COLO668 (cell line): ENCODE data around the gene BRIP1.
"Not testable (repeated sequence)": the region's sequence is repeated elsewhere in the genome, so short reads cannot be mapped to it uniquely, and the experiment has no call there.

ENCODE experiments used
- DNase-seq: peaks from one replicate; lab custom pipeline; 2025; ENCODE audit not compliant: unreplicated experiment; lab: John Stamatoyannopoulos, UW

The BRIP1 gene

DNA sequence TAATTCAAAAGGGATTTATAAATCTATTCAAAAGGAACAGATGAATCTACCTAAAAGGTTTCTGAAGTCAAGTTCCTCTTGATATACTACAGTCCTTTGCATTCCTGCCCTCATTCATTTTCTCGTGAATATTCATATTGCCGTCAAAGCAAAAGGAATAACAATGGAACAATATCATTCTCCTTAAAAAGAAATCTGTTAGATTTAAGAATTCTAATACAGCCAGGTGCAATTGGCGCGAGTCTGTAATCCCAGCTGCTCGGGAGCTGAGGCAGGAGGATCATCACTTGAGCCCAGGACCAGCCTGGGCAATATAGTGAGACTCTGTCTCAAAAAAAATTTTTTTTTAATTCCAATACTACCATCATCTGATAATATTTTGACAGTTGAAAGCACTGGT, 130.3 kb downstream of the BRIP1 start:
- no peak for DNase-seq

DNA sequence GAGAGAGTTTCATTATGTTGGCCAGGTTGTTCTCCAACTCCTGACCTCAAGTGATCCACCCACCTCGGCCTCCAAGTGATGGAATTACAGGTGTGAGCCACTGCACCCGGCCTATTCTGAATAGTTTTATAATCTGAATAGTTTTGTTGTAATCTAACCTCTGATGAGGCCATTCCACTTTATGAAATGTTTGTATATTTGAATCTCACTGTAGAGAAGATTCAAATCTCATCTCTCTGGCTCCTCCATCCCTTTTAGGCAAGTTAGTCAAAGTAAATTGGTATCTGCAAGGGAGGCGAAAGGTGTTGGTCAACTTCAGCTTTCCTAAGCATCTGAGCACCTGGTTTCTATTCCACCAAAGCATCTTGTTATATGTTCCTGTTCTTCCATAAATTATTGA, 131.2 kb downstream of the BRIP1 start:
- DNase-seq = no peak

DNA sequence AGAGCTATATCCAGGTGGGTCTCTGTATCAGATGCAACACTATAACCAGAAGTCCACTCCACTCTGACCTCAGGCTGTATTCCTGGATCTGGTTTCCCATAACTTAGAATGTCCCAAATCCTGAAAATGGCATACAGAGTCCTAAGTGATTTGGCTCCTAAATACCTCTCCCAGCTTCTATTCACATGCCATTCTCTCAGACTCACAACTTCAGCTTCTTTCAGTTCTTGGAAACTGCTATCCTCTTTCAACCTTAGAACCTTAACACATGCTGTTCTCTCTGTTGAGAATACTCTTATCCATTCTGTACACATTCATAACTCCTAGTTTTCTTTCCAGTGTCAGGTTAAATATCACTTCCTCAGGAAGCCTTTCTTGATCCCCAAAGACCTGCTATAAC, 132.0 kb downstream of the BRIP1 start:
- no peak for DNase-seq

DNA sequence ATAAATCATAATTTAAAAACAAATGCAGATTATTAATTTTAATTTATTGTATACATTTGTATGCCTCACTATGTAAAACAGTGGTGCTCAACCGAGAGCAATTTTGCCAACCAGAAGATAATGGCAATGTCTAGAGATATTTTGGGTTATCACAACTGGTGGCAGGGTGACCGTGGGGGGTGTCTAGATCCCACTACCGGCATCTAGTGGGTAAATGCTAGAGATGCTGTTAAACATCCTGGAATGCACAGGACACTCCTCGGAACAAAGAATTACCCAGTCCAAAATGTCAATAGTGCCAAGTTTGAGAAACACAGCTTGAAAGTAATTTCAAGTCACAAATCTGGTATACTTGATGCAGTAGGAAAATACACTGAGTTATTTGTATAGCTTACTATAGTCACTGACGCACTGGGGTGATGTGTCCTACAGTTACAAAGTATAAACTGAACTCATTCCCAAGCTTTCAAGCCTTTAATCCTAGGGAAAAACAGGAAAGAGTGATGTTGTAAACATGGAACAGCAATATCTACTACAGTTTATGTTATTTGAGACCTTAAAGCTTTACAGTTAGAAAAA, 133.5 kb downstream of the BRIP1 start:
- no peak for DNase-seq

DNA sequence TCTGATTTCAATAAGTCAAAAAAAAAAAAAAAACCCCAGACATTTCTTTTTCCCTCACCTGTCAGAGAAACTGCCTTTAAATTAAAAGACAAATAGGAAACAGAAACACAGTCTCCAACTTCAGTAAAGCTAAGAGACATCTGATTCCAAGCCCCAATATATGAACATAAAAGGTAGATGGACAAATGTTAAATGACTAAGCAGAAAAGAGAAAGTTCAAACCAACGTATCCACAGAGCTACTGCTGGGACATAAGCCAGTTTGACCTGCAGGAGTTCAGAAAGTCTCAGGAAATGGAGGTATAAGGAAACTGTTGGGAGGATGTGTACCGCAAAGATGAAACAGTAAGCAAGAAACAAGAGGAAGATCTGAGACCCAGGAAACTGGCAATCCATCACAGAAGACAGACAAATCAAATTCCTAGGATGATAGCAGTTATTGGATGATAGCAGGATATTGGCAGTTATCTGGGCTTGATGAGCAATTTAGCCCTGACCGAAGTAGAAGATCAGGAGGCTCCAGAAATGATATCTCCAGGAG, 135.0 kb downstream of the BRIP1 start:
- no peak for DNase-seq

DNA sequence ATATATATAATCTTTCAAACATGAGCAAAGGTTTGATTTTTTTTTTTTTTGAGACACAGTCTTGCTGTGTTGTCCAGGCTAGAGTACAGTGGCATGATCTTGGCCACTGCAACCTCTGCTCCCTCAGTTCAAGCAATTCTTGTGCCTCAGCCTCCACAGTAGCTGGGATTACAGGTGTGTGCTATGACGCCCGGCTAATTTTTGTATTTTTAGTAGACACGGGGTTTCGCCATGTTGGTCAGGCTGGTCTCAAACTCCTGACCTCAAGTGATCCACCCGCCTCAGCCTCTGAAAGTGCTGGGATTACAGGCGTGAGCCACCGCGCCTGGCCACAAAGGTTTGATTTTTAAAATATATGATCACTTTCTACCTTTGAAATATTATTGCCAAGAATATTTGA, 135.5 kb downstream of the BRIP1 start:
- not testable (repeated sequence) for DNase-seq

DNA sequence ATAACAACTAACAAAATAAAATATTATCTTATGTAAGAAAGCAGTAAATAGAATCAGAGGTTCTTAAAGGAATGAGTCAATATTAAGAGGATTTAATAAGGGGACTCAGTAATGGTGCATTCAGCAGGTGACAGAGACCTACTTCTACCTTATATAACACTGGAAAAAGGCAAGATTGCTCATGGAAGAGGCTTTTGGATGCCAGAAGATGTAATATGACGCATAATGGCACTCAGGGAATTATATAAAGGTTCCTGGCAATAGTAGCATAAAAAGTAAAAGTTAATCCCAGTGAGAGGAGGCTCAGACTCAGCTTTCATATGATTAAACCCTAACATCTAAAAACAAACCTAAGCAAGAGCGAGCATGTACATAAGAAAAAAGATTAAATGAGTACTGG, 136.4 kb downstream of the BRIP1 start:
- no peak for DNase-seq

DNA sequence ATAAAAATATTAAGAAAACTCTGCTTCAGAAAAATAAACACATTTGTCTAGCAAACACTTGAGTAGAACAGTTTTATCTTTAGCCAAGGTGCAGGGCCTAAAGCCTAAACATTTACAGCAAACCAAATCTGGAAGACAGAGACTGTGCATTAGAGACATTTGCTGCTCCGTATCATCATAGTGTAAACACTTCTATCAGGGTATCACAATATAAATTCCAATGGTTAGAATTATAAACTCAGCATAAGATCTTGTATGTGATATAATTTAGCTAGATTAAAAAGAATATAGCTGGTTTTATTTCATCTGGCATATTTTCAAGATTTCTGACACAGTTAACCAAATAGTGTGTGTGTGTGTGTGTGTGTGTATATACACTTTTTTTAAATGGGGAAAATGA, 138.6 kb downstream of the BRIP1 start:
- no peak for DNase-seq

DNA sequence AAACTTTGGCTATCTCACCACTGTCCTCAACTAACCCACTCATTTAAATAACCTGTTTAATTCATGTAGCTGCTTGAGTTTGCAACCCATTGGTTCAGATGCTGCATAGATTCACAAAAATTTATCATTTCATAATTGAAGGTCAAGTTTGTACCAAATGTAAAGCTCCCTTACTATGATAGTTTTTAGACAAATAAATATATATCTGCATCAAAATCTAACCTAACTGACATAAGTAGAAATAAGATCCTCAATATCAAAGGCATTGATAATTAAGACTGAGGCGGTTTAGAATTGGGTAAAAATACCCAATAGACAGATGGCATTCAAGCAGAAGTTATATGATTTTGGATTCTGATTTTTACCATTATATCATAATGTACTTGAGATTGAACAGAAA, 139.4 kb downstream of the BRIP1 start:
- no peak for DNase-seq

DNA sequence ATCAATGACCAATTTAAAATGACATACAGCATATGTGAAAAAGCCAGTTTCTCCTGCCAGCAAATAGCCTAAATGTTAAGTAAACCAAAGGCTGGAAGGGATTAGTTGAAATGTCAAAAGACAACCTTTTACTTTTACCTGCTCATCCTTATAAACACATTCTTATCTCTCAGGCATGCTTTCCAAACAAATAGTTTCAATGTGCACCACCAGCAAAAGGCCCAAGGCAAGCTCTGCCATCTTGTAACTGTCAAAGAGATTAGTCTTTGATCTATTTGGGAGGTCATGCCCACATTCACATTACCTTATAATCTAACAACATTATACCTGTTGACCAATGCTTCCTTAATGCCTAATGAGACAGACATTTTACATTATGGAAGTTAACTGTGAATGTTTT, 140.1 kb downstream of the BRIP1 start:
- DNase-seq = no peak

DNA sequence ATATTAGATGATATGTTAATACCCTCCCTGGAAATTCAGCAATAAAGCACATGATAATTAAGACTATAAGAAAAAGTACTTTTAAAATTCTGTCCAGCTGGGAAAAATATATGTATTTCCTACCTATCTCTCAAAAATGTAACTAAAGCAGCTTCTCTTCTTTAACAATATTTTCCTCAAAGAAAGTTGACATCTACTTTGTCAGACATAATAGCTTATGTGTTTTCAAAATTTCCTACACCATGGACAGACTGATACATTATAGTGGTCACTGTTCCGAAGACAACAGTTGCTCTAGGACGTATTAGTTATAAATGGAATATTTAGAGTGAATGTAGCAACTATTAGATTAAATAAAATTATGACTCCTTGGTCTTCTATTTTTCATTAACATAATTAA, 140.9 kb downstream of the BRIP1 start:
- no peak for DNase-seq

DNA sequence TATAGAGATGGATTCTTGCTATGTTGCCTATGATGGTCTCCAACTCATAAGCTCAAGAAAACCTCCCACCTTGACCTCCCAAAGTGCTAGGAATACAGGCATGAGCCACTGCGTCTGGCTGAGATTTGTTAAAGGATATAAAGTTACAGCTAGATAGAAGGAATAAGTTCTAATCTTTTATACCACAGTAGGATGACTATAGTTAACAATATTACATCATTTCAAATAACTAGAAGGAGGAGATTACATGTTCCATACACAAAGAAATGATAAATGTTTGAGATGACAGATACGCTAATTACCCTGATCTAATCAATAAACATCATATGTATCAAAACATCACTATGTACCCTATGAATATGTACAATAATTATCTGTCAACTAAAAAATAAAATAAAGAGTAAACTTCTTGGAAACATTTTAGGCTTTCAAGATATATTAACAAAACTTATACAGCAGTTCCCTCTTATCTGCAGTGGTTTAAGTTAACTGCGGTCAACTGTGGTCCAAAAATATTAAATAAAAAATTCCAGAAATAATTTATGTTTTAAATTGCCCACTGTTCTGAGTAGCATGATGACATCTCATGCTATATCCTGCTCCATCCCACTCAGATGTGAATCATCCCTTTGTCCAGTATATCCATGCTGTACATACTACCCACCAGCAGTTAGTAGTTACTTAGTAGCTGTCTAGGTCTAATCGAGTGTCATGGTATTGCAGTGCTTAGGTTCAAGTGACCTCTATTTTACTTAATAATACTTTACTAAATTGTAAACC, 143.1 kb downstream of the BRIP1 start:
- no peak for DNase-seq

DNA sequence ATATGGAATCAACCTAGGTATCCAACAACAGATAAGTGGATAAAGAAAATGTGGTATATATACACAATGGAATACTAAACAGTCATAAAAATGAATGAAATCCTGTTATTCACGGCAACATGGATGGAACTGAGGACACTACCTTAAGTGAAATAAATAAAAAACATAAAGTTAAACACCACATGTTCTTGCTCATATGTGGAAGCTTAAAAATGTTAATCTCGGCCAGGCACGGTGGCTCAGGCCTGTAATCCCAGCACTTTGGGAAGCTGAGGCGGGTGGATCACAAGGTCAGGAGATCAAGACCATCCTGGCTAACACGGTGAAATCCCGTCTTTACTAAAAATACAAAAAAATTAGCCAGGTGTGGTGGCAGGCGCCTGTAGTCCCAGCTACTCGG, 144.1 kb downstream of the BRIP1 start:
- not testable (repeated sequence) for DNase-seq

DNA sequence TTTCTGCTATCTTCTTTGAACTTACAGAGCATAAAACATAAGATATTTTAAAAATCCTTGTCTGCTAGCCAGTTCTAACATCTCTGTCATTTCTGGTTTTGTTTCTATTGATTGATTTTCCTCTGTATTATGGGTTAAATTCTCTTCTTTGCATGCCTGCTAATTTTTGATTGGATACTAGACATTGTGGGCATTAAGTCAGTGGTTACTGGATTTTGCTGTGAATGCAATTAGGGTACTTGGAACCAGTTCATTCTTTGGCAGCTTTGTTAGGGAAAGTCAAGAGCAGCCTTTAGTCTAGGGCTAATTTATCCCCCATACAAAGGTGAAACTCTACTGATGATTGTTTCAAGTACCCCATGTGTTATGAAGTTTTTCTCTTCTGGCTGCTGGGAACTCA, 145.3 kb downstream of the BRIP1 start:
- DNase-seq = no peak

DNA sequence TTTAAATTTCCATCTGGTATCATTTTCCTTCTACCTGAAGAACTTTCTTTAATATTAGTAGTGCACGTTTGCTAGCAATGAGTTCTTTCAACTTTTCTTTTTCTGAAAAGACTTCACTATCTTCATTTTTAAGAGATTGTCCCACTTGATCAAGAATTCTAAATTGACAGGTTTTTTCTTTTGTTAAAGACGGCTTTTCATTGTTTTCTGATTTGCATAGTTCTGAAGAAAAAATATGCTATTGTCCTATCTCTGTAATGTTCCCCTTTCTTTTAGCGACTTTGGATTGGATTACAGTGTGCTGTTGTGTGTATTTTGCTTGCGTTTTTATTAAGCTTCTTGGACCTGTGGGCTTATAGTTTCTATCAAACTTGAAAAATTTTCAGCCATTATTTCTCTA, 146.0 kb downstream of the BRIP1 start:
- no peak for DNase-seq

DNA sequence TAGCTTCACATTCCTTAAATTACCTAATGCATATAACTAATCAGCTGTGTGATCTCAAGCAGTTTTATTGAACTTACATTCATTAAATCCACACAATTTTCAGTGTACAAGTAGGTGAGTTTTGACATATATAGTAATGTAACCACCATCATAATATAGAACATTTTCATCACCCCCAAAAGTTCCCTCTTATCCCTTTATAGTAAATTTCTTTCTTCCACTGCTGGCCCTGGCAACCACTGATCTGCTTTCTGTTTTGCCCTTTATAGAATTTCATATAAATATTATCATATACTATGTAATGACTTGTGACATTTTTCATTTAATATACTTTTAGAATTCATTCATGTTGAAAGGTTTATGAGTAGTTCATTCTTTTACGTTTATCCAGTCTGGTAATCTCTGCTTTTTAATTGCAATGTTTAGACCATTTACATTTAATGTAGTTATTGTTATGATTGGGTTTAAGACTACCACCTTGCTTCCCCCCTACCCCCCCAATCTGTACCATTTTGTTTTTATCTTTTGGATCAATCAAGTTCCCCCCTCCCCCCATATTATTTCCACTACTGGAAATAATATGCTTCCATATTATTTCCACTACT, 147.0 kb downstream of the BRIP1 start:
- no peak for DNase-seq

DNA sequence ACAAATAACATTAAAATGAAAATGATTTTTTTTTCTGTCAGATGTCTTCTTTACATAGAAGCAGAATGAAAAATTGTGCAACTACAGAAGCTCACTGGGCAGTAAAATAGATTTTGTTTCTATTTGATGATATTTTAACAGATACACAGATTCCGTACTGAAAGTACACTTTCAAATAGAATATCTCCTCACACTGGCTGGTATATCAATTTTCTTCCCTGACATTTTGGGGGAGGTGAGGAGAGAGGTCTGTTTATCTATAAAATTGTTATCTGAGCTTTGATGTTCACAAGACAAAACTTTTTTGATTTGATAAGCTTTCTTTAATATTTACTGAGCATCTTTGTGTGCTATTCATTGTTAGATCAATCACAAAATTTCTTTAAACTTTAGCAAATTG, 148.0 kb downstream of the BRIP1 start:
- no peak for DNase-seq

DNA sequence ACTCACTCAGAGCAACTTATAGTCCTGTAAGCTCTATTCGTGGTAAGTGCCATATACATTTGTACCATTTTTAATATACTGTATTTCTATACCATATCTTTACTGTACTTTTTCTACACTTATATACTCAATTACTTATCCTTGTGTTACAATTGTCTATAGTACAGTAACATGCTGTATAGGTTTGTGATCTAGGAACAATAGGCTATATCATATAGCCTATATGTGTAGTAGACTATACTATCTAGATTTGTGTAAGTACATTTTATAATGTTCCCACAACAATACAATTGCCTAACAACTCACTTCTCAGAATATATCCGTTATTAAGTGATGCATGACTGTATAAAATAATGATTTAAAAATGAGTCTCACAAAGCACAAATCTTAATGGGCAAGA, 149.0 kb downstream of the BRIP1 start:
- no peak for DNase-seq

DNA sequence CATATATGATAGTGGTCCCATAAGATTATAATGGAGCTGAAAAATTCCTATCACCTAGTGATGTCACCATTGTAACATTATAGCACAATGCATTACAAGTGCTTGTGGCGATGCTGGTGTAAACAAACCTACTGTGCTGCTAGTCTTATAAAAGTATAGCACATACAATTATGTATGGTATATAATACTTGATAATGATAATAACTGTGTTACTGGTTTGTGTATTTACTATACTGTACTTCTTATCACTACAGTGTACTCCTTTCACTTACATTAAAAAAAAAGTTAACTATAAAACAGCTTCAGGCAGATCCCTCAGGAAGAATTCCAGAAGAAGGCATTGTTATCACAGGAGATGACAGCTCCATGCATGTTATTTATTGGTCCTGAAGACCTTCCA, 150.3 kb downstream of the BRIP1 start:
- DNase-seq = no peak

DNA sequence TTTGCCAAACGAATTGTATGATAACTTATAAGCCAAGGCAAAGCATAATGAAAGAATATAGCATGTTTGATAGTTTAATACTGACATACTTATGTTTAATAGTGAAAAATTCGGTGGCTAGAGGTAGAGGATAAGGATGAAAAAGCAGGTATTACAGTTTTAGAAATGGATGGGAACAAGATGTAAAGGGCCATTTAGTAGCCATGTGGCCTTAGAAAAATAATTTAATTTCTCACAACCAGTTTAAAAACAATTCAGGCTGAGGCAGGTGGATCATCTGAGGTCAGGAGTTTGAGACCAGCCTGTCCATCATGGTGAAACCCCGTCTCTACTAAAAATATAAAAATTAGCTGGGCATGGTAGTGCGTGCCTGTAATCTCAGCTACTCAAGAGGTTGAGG, 152.8 kb downstream of the BRIP1 start:
- DNase-seq = no peak

DNA sequence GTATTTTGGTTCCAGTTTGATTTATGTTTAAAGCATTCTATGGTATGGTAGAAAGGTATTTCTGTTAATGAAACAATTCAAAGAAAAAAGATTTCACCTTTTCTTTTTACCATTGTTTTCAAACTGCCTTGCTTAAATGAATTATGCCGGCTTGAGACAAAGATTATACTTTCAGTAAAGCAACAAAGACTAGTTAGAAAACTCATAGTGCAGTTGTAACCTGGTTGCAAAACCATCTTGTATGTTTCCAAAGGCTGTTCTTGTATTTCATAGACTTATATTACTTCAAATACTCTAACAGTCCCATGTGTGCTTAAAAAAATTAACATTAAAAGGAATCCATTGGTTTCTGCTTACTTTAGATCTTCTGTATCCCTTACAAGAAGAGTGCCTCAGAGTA, 153.8 kb downstream of the BRIP1 start:
- DNase-seq = no peak

DNA sequence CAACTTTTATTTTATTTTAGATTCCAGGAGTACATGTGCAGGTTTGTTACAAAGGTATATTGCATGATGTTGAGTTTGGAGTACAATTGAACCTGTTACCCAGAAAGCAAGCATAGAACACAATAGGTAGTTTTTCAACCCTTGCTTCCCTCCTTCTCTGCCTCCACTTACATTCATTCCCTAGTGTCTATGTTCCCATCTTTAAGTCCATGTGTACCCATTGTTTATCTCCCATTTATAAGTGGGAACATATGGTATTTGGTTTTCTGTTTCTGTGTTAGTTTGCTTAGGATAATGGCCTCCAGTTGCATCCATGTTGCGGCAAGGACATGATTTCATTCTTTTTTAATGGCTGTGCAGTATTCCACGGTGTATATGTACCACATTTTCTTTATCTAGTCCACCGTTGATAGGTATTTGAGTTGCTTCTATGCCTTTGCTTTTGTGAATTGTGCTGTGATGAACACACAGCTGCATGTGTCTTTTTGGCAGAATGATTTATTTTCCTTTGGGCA, 158.3 kb downstream of the BRIP1 start:
- DNase-seq = no peak
